HL-60 (cell line): Measurements from ENCODE around the gene SLC12A3.
A peak's percentile ranks its signal among the peaks of the same experiment; 100 is the strongest.
"Not testable (repeated sequence)": the region's sequence is repeated elsewhere in the genome, so short reads cannot be mapped to it uniquely, and the experiment has no call there.

Experiments
- DNase-seq, 2 experiments: peaks; one replicate each; pipeline ENCODE4 v3.0.0-alpha.2; 2010 to 2020; ENCODE audit warnings: low read depth in 1 of 2, low spot score in 1 of 2
- H3K27ac ChIP-seq: fragments of 250-450 bp; sonication (Bioruptor Pico); replicated peaks from 2 replicates; pipeline ENCODE4 v1.5.1; 2020; ENCODE audit warnings: mild to moderate bottlenecking, moderate library complexity
- H3K27me3 ChIP-seq: fragments of 250-450 bp; sonication (Bioruptor Pico); 2 replicates; pipeline ENCODE4 v1.5.1; 2021; ENCODE audit warnings: mild to moderate bottlenecking, moderate library complexity; ENCODE audit not compliant: insufficient read depth, poor library complexity, severe bottlenecking
- H3K4me3 ChIP-seq: replicated peaks from 2 replicates; pipeline ENCODE4 v1.5.1; 2011; ENCODE audit warnings: mild to moderate bottlenecking, control low read depth, low read length; ENCODE audit not compliant: insufficient read depth
- GABPA ChIP-seq: IDR thresholded peaks from 2 replicates; pipeline ENCODE4 v1.6.1; 2012; ENCODE audit warnings: low read depth
- POLR2AphosphoS5 ChIP-seq: IDR thresholded peaks from 2 replicates; pipeline ENCODE4 v1.6.1; 2012; ENCODE audit warnings: low read depth
- SPI1 ChIP-seq: IDR thresholded peaks from 2 replicates; pipeline ENCODE4 v1.6.1; 2012; ENCODE audit warnings: low read depth, mild to moderate bottlenecking, borderline replicate concordance
- TF ChIP-seq, protein P1 (sequence below): IDR thresholded peaks from one replicate; pipeline ENCODE4 v1.5.1; 2011; ENCODE audit warnings: low read length, control low read depth, inconsistent platforms; ENCODE audit not compliant: insufficient read depth
- TF ChIP-seq, protein P2 (sequence below): IDR thresholded peaks from 2 replicates; pipeline ENCODE4 v1.6.1; 2012; ENCODE audit warnings: low read depth; ENCODE audit not compliant: insufficient replicate concordance

SLC12A3 gene

DNA sequence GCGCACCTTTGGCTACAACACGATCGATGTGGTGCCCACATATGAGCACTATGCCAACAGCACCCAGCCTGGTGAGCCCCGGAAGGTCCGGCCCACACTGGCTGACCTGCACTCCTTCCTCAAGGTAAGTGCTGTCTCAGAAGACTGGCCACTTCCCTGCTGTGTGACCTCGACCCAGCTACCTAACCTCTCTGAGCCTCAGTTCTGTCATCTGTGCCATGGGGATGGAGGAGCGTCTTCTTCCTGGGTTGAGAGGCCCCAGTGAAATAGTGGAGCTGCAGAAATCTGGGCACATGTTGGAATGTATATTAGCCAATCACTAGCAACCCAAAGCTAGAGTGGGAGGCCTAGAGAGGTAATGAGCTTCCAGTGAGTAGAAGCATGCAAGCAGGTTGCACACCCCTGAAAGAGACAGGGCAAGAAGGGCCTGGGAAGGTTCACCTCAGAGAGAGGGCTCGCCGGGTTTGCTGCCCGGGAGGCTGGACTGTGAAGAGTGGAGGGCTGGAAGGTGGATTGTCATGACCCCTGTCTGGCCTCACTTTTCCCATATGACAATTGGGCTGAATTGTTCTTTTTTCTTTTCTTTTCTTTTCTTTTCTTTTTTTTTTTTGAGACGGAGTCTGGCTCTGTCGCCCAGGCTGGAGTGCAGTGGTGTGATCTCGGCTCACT is 521 bp downstream of the SLC12A3 start:
- TF ChIP-seq, protein P1, sequence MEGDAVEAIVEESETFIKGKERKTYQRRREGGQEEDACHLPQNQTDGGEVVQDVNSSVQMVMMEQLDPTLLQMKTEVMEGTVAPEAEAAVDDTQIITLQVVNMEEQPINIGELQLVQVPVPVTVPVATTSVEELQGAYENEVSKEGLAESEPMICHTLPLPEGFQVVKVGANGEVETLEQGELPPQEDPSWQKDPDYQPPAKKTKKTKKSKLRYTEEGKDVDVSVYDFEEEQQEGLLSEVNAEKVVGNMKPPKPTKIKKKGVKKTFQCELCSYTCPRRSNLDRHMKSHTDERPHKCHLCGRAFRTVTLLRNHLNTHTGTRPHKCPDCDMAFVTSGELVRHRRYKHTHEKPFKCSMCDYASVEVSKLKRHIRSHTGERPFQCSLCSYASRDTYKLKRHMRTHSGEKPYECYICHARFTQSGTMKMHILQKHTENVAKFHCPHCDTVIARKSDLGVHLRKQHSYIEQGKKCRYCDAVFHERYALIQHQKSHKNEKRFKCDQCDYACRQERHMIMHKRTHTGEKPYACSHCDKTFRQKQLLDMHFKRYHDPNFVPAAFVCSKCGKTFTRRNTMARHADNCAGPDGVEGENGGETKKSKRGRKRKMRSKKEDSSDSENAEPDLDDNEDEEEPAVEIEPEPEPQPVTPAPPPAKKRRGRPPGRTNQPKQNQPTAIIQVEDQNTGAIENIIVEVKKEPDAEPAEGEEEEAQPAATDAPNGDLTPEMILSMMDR = no peak
- TF ChIP-seq POLR2AphosphoS5 (no peak), SPI1 (no peak), GABPA (no peak)
- TF ChIP-seq, protein P2, sequence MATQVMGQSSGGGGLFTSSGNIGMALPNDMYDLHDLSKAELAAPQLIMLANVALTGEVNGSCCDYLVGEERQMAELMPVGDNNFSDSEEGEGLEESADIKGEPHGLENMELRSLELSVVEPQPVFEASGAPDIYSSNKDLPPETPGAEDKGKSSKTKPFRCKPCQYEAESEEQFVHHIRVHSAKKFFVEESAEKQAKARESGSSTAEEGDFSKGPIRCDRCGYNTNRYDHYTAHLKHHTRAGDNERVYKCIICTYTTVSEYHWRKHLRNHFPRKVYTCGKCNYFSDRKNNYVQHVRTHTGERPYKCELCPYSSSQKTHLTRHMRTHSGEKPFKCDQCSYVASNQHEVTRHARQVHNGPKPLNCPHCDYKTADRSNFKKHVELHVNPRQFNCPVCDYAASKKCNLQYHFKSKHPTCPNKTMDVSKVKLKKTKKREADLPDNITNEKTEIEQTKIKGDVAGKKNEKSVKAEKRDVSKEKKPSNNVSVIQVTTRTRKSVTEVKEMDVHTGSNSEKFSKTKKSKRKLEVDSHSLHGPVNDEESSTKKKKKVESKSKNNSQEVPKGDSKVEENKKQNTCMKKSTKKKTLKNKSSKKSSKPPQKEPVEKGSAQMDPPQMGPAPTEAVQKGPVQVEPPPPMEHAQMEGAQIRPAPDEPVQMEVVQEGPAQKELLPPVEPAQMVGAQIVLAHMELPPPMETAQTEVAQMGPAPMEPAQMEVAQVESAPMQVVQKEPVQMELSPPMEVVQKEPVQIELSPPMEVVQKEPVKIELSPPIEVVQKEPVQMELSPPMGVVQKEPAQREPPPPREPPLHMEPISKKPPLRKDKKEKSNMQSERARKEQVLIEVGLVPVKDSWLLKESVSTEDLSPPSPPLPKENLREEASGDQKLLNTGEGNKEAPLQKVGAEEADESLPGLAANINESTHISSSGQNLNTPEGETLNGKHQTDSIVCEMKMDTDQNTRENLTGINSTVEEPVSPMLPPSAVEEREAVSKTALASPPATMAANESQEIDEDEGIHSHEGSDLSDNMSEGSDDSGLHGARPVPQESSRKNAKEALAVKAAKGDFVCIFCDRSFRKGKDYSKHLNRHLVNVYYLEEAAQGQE = no peak
- no peak overlapping the region for H3K4me3 ChIP-seq
- H3K27ac ChIP-seq = no peak overlapping the region
- no peaks in the 10 kb centered on the region for H3K27me3 ChIP-seq
- DNase-seq = no peak

DNA sequence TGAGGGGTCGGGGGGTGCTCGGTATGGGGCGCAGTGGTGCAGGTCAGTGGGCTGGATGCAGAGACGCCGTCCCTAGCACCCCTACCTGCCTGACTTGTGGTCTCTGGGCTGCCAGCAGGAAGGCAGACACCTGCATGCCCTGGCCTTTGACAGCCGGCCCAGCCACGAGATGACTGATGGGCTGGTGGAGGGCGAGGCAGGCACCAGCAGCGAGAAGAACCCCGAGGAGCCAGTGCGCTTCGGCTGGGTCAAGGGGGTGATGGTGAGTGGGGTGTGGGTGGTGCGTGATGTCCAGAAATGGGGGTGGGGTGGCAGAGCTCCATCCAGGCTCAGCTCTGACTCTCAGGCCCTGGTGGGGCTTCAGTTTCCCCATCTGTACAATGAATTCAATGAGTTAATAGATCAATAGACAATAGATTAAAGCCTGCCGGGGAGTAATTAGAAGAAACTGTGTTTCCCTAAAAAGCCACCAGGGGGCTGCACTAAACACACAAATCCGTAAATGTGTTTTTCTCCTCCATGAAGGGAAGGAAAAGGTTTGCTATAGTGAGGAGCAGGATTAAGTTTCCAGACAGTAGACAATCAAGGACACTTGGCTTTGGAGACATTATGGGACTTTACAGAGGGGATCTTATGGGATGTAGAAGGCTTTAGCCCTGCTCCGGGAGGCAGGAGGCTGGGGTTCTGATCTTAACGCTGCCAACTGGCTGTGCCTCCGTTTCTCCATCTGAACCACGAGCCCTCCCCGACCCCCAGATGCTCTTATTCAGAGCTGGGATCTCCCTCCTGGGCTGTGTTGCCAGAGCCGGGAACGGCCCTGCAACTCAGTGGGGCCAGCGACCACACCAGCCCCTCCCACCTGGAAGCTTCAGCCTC is 2.2 kb downstream of the SLC12A3 start:
- peak in 1 of 2 experiments; percentile 39 for DNase-seq
- Histone ChIP-seq H3K27me3 (no peaks in the 10 kb centered on the region), H3K4me3 (no peak overlapping the region), H3K27ac (no peak overlapping the region)
- TF ChIP-seq POLR2AphosphoS5 (no peak), GABPA (no peak), SPI1 (no peak)
- TF ChIP-seq, protein P1 = peak; percentile 72
- TF ChIP-seq, protein P2 = no peak

DNA sequence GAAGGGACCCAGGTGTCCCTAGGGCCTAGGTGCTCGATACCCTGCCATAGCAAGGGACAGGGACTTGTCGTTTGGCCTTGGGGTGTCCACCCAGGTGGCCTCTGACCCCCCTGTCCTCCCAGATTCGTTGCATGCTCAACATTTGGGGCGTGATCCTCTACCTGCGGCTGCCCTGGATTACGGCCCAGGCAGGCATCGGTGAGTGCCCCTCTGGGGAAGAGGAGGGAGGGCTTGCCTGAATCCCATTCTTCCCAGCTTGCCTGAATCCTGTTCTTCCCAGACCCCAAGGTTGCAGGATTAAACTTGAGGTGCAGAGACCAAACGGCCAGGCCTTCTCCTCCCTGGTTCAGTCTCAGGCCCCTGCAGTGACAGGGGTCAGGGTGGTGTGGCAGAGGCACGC is 3.2 kb downstream of the SLC12A3 start:
- DNase-seq = no peak
- H3K27ac ChIP-seq = no peak overlapping the region
- H3K27me3 ChIP-seq = no peaks in the 10 kb centered on the region
- TF ChIP-seq GABPA = no peak
- TF ChIP-seq, protein P1 = no peak
- TF ChIP-seq SPI1 = no peak
- TF ChIP-seq, protein P2 = no peak
- no peak for TF ChIP-seq POLR2AphosphoS5
- no peak overlapping the region for H3K4me3 ChIP-seq

DNA sequence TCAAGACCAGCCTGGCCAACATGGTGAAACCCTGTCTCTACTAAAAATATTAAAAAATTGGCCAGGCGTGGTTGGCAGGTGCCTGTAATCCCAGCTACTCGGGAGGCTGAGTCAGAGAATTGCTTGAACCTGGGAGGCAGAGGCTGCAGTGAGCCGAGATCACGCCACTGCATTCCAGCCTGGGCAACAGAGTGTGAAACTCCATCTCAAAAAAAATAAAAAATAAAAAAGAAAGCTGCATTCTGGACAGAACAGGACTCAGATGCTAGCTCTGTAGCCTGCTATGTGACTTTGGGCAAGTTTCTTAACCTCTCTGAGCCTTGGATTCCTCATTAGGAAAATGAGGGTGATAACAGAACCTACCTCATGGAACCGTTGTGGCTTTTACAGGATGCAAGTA is 3.8 kb downstream of the SLC12A3 start:
- not testable (repeated sequence) for H3K27ac ChIP-seq, H3K4me3 ChIP-seq, H3K27me3 ChIP-seq, DNase-seq
